MM.1S (cell line): ENCODE measurements around the gene ATF7IP.
A peak's percentile ranks its signal among the peaks of the same experiment; 100 is the strongest.

Experiments
- DNase-seq: peaks from one replicate; pipeline ENCODE4 v3.0.0-alpha.2; 2015
- H2AFZ ChIP-seq: fragments of 300-600 bp; sonication (generic); 2 replicates; pipeline ENCODE4 v1.6.0; 2016; ENCODE audit warnings: antibody characterized with exemption, low read length
- H3F3A ChIP-seq: fragments of 300-600 bp; sonication (generic); 2 replicates; pipeline ENCODE4 v1.6.1; 2016; ENCODE audit warnings: mild to moderate bottlenecking, antibody characterized with exemption, low read length, moderate library complexity, mixed read lengths; ENCODE audit not compliant: insufficient read depth
- H3K27ac ChIP-seq: fragments of 300-600 bp; sonication (generic); 2 replicates; pipeline ENCODE4 v1.5.1; 2016; ENCODE audit warnings: mild to moderate bottlenecking, low read length
- H3K27me3 ChIP-seq: fragments of 300-600 bp; sonication (generic); replicated peaks from 2 replicates; pipeline ENCODE4 v1.6.0; 2016; ENCODE audit warnings: low read length; ENCODE audit not compliant: insufficient read depth
- H3K36me3 ChIP-seq: fragments of 300-600 bp; sonication (generic); replicated peaks from 2 replicates; pipeline ENCODE4 v1.6.1; 2016; ENCODE audit warnings: mild to moderate bottlenecking, low read length, mixed read lengths; ENCODE audit not compliant: insufficient read depth
- H3K4me1 ChIP-seq: fragments of 300-600 bp; sonication (generic); 2 replicates; pipeline ENCODE4 v1.6.1; 2016; ENCODE audit warnings: low read length, mixed read lengths
- H3K4me2 ChIP-seq: fragments of 300-600 bp; sonication (generic); 2 replicates; pipeline ENCODE4 v1.6.0; 2016; ENCODE audit warnings: low read depth, low read length
- H3K4me3 ChIP-seq: fragments of 300-600 bp; sonication (generic); 2 replicates; pipeline ENCODE4 v1.5.1; 2016; ENCODE audit warnings: low read length, mixed read lengths
- H3K79me2 ChIP-seq: fragments of 300-600 bp; sonication (generic); 2 replicates; pipeline ENCODE4 v1.6.1; 2016; ENCODE audit warnings: mixed run types, low read length, mixed read lengths
- H3K9ac ChIP-seq: fragments of 300-600 bp; sonication (generic); 2 replicates; pipeline ENCODE4 v1.6.1; 2016; ENCODE audit warnings: low read length, mixed read lengths
- H3K9me2 ChIP-seq: fragments of 300-600 bp; sonication (generic); replicated peaks from 2 replicates; pipeline ENCODE4 v1.6.1; 2016; ENCODE audit warnings: mild to moderate bottlenecking, low read length, mixed read lengths; ENCODE audit not compliant: insufficient read depth
- H3K9me3 ChIP-seq: fragments of 300-600 bp; sonication (generic); replicated peaks from 2 replicates; pipeline ENCODE4 v1.6.1; 2016; ENCODE audit warnings: mild to moderate bottlenecking, low read length, mixed read lengths; ENCODE audit not compliant: insufficient read depth
- H4K20me1 ChIP-seq: fragments of 300-600 bp; sonication (generic); 2 replicates; pipeline ENCODE4 v1.6.1; 2016; ENCODE audit warnings: mild to moderate bottlenecking, low read length, moderate library complexity, mixed read lengths; ENCODE audit not compliant: insufficient read depth
- CTCF ChIP-seq: fragments of 300-600 bp; sonication (generic); IDR thresholded peaks from 2 replicates; pipeline ENCODE4 v1.5.1; 2016; ENCODE audit warnings: antibody characterized with exemption, low read length, mixed read lengths
- EZH2 ChIP-seq: fragments of 300-600 bp; sonication (generic); optimal IDR thresholded peaks from 2 replicates; pipeline ENCODE3; 2017; ENCODE audit warnings: low read depth, mild to moderate bottlenecking, antibody characterized with exemption, low read length, mixed read lengths
- EZH2phosphoT487 ChIP-seq: fragments of 300-600 bp; sonication (generic); IDR thresholded peaks from 2 replicates; pipeline ENCODE4 v1.6.1; 2018; ENCODE audit warnings: antibody characterized with exemption, low read length

Gene ATF7IP

GRCh38 chr12:14390870-14391530, 25.5 kb downstream of the ATF7IP start:
- Histone ChIP-seq H3K9me2 (no peaks in the 10 kb centered on the region), H3K4me1 (peaks cover 14% of the 10 kb centered on the region), H3K9me3 (no peaks in the 10 kb centered on the region), H3K9ac (no peak overlapping the region), H3F3A (no peaks in the 10 kb centered on the region), H4K20me1 (no peaks in the 10 kb centered on the region), H3K4me3 (no peak overlapping the region), H2AFZ (no peak overlapping the region), H3K27me3 (no peaks in the 10 kb centered on the region), H3K36me3 (no peaks in the 10 kb centered on the region), H3K79me2 (peaks cover 63% of the 10 kb centered on the region), H3K27ac (no peak overlapping the region), H3K4me2 (no peak overlapping the region)
- TF ChIP-seq EZH2 (no peak), EZH2phosphoT487 (no peak), CTCF (no peak)
- no peak for DNase-seq

GRCh38 chr12:14393751-14394150, 28.3 kb downstream of the ATF7IP start:
- Histone ChIP-seq H3K36me3 (no peaks in the 10 kb centered on the region), H3K4me3 (no peak overlapping the region), H3K27ac (no peak overlapping the region; the same call in 1 of the 2 replicates), H3K4me1 (peaks cover 9% of the 10 kb centered on the region), H3K79me2 (peaks cover 66% of the 10 kb centered on the region), H3K9ac (no peak overlapping the region), H3K27me3 (no peaks in the 10 kb centered on the region), H3F3A (no peaks in the 10 kb centered on the region), H3K9me2 (no peaks in the 10 kb centered on the region), H4K20me1 (no peaks in the 10 kb centered on the region), H3K4me2 (peak overlapping the region; percentile 30; the same call in 1 of the 2 replicates), H3K9me3 (no peaks in the 10 kb centered on the region), H2AFZ (no peak overlapping the region)
- TF ChIP-seq CTCF (no peak), EZH2phosphoT487 (no peak), EZH2 (no peak)
- DNase-seq, result no peak

GRCh38 chr12:14394317-14395073, 29.0 kb downstream of the ATF7IP start:
- peaks cover 9% of the 10 kb centered on the region for H3K4me1 ChIP-seq
- H3F3A ChIP-seq, result no peaks in the 10 kb centered on the region
- H3K27me3 ChIP-seq, result no peaks in the 10 kb centered on the region
- no peaks in the 10 kb centered on the region for H3K9me3 ChIP-seq
- no peak overlapping the region for H2AFZ ChIP-seq
- DNase-seq, result peak; percentile 65
- TF ChIP-seq CTCF, result 0 out of 2 replicates have a peak, but pooled peaks have one; percentile 7
- no peak for TF ChIP-seq EZH2phosphoT487
- H3K4me3 ChIP-seq, result no peak overlapping the region
- H3K79me2 ChIP-seq, result peaks cover 65% of the 10 kb centered on the region
- H3K36me3 ChIP-seq, result no peaks in the 10 kb centered on the region
- peak overlapping the region; percentile 23; the same call in 1 of the 2 replicates for H3K27ac ChIP-seq
- H4K20me1 ChIP-seq, result no peaks in the 10 kb centered on the region
- no peak overlapping the region for H3K9ac ChIP-seq
- H3K9me2 ChIP-seq, result no peaks in the 10 kb centered on the region
- peak overlapping the region; percentile 30; the same call in 1 of the 2 replicates for H3K4me2 ChIP-seq
